ENCODE measurements around the gene SDHAF4.
"Not testable (repeated sequence)": the region's sequence is repeated elsewhere in the genome, so short reads cannot be mapped to it uniquely, and the experiment has no call there.

Gene SDHAF4

DNA sequence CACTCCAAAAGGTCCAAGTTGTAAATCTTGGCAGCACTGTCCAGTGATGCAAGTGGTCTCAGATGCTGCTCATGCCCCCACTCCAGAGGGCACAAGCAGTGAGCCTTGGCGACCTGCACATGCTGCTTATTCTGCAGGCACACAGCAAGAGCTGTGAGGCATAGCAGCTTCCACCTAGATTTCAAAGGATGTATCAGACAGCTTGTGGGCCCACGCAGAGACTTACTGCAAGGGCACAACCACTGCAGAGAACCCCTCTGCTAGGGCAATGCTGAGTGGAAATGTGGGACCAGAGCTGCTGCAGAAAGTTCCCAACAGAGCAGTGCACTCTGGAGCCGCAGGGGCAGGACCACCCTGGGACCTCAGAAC lies 26.4 kb downstream of the SDHAF4 start:
- DNase-seq: no peak

DNA sequence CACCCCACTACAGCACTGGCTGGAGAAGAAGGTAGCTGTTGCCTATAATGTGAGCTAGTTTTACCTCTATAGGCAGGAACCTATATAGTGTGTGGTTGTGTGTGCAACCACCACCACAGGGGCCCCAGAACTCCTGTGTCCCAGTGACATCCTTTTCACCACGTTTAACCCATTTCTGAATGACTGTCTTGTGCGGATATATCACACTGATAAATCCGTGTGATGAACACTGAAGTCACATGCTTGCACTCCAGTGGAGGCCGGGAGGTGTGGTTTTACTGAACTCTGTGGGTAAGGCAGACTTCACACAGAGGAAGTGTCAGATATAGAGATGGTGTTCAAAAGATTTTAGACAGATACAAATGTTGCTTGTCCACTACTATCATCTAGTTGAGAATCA lies 32.5 kb downstream of the SDHAF4 start:
- no peak for DNase-seq

DNA sequence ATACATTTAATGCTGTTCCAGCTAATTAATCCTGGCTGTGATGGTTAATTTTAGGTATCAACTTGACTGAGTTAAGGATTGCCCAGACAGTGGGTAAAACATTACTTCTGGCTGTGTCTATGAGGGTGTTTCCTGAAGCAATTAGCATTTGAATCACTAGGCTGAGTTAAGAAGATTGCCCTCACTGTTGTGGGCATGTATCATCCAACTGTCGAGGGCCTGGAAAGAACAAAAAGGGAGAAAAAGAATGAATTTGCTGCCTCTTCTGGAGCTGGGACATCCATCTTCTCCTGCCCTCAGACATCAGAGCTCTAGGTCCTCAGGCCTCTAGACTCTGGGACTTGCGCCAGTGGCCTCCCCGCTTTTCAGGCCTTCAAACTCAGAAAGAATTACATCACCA lies 34.3 kb downstream of the SDHAF4 start:
- DNase-seq: no peak

GRCh38 chr6:70604254-70604653 lies 37.5 kb downstream of the SDHAF4 start:
- no peak for DNase-seq

DNA sequence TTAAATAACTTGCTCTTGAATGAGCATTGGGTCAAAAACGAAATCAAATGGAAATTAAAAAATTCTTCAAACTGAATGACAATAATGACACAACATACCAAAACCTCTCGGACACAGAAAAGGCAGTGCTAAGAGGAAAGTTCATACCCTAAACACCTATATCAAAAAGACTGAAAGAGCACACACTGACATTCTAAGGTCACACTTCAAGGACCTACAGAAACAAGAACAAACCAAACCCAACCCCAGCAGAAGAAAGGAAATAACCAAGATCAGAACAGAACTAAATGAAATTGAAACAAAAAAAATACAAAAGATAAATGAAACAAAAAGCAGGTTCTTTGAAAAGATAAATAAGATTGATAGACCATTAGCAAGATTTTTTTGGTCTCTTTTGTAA lies 40.6 kb downstream of the SDHAF4 start:
- DNase-seq: not testable (repeated sequence)

DNA sequence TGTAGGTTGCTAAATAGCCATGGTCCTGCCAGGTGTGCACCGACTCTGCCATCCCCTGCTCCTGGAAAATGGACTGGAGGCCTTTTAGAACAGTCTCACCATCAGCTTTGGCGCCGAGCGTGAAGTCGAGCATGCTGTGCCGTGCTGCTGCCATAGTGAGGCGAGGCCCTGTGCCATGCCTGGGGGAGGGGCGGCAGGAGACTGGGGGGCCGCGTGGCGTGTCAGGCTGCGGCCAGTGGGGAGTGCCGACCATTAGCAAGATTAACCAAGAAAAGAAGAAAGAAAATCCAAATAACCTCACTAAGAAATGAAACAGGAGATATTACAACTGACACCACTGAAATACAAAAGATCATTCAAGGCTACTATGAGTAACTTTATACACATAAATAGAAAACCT lies 42.5 kb downstream of the SDHAF4 start:
- not testable (repeated sequence) for DNase-seq

- no peak for DNase-seq
Measured at GRCh38 chr6:70616728-70617260, 50.1 kb downstream of the SDHAF4 start.

GRCh38 chr6:70620746-70621145 lies 54.0 kb downstream of the SDHAF4 start:
- no peak for DNase-seq

DNA sequence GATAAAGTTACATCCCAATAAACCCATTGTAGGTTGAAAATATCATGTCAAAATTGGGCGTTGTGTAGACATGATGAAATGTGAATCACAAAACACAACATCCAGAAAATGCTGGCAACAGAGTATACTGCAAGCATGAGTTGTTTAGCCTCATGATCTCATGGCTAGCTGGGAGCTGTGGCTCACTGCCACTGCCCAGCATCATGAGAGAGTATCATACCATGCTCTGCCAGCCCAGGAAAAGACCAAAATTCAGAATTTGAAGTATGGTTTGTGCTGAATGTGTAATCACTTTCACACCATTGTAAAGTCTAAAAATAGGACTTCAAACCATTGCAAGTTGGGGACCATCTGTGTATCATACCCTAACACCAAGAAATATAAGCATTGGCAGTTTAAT lies 55.7 kb downstream of the SDHAF4 start:
- no peak for DNase-seq

- no peak for DNase-seq
Measured at GRCh38 chr6:70625436-70625835, 58.7 kb downstream of the SDHAF4 start.

DNA sequence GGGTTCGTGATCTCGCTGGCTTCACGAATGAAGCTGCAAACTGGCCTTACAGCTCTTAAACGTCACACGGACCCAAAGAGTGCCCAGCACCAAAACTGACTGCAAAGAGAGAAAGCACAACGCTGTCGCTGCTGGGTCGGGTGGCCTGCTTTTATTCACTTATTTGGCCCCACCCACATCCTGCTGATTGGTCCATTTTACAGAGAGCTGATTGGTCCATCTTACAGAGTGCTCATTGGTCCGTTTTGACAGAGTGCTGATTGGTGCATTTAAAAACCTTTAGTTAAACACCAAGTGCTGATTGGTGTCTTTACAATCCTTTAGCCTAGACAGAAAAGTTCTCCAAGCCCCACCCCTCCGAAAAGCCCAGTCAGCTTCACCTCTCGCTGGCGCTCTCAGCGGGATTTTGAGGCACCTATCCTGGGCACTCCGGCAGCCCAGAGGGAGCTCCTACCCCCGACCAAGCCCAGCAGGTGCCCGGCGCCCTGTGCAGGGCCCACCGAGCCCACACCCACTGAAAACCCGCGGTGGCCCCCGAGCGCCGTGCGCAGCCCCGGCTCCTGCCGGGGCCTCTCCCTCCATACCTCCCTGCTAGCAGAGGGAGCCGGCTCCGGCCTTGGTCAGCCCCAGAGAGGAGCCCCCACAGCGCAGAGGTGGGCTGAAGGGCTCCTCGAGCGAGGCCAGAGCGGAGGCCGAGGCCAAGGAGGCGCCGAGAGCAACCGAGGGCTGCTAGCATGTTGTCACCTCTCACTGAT lies 60.9 kb downstream of the SDHAF4 start:
- DNase-seq: no peak

- no peak for DNase-seq
Measured at GRCh38 chr6:70629929-70630328, 63.2 kb downstream of the SDHAF4 start.

GRCh38 chr6:70633870-70634269 lies 67.1 kb downstream of the SDHAF4 start:
- DNase-seq: no peak

DNA sequence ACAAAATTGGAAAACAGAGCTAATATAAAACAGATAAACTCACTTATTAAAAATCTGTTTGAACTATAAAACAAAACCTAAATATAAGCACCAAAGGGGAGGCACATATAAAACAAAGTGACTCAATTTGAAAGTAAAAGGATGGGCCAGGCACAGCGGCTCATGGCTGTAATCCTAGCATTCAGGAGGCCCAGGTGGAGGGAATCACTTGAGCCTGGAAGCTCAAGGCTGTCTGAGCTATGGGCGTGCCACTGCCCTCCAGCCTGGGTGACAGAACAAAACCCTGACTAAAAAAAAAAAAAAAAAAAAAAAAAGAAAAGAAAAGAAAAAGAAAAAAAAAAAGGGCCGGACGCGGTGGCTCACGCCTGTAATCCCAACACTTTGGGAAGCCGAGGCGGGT lies 69.9 kb downstream of the SDHAF4 start:
- DNase-seq: no peak

DNA sequence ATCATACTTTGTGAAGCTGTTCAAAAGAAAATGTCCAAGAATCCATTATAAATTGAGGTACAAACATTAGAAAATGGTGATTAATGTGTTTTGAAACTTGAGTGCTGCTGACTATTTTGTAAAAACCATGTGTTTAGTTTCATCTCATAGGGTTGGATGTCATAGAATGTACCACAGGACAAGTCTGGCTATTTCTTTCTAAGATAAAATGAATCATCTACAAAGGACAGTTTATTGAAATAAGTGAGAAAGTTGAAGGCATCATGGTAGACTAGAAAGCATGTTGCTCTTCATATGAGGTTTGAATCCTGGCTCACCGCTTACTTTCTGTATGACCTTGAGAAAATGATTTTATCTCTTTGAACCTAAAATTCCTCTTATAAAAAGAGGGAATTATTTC lies 71.7 kb downstream of the SDHAF4 start:
- DNase-seq: no peak
